BLaER1 treated with 17β-estradiol and CSF1 and Interleukin-3, amounts not matched to agents 10 nM and 100 nM (cell line): Measurements from ENCODE around the gene MYL11.
A peak's percentile ranks its signal among the peaks of the same experiment; 100 is the strongest.
"Not testable (repeated sequence)": the region's sequence is repeated elsewhere in the genome, so short reads cannot be mapped to it uniquely, and the experiment has no call there.

Experiments used
- H3K27ac ChIP-seq, 11 experiments: shearing (Covaris generic); formaldehyde crosslinking; 2 replicates each; pipeline ENCODE4 v1.8.1; 2022
- H3K27me3 ChIP-seq, 11 experiments: shearing (Covaris generic); formaldehyde crosslinking; 2 replicates each; pipeline ENCODE4 v1.8.1; 2022
- H3K36me3 ChIP-seq, 11 experiments: shearing (Covaris generic); formaldehyde crosslinking; 2 replicates each; pipeline ENCODE4 v1.8.1; 2022
- H3K4me1 ChIP-seq, 10 experiments: shearing (Covaris generic); formaldehyde crosslinking; 2 replicates each; pipeline ENCODE4 v1.8.1; 2022
- H3K4me2 ChIP-seq, 11 experiments: shearing (Covaris generic); formaldehyde crosslinking; 2 replicates each; pipeline ENCODE4 v1.8.1; 2022
- H3K4me3 ChIP-seq, 10 experiments: shearing (Covaris generic); formaldehyde crosslinking; 2 replicates each; pipeline ENCODE4 v1.8.1; 2022
- H3K9ac ChIP-seq, 11 experiments: shearing (Covaris generic); formaldehyde crosslinking; 2 replicates each; pipeline ENCODE4 v1.8.1; 2022
- H3K9me3 ChIP-seq, 11 experiments: shearing (Covaris generic); formaldehyde crosslinking; replicated peaks in 1 of 11; 2 replicates each; pipeline ENCODE4 v1.8.1; 2022
- H4K20me1 ChIP-seq, 11 experiments: shearing (Covaris generic); formaldehyde crosslinking; 2 replicates each; pipeline ENCODE4 v1.8.1; 2022
- Cebpa-rat ChIP-seq, 11 experiments: shearing (Covaris generic); IDR thresholded peaks; 2 replicates each; pipeline ENCODE4 v1.8.1; 2022

The MYL11 gene

GRCh38 chr16:30342751-30343490 lies 31.7 kb upstream of the MYL11 start:
- H4K20me1 ChIP-seq = no peaks in the 10 kb centered on the region
- H3K36me3 ChIP-seq = no peaks in the 10 kb centered on the region
- peak overlapping the region; percentile 27 to 69 (median 51); a peak in 20 of 22 replicates for H3K4me2 ChIP-seq
- peak overlapping the region in 5 of 11 experiments; percentile 14 to 40 (median 32); a peak in 8 of 22 replicates for H3K27ac ChIP-seq
- H3K27me3 ChIP-seq = no peaks in the 10 kb centered on the region
- no peak overlapping the region for H3K4me3 ChIP-seq
- H3K9me3 ChIP-seq = no peaks in the 10 kb centered on the region
- no peak for TF ChIP-seq Cebpa-rat (IDR thresholded peaks at IDR 0.05)
- peaks cover 15 to 53% (median 46%) of the 10 kb centered on the region in 10 experiments for H3K4me1 ChIP-seq
- peak overlapping the region in 6 of 11 experiments; percentile 1 to 49 (median 12); a peak in 8 of 22 replicates for H3K9ac ChIP-seq

- not testable (repeated sequence) for H3K36me3 ChIP-seq, H3K9me3 ChIP-seq, H3K27me3 ChIP-seq, H3K4me3 ChIP-seq, H3K9ac ChIP-seq, H4K20me1 ChIP-seq, H3K27ac ChIP-seq
- peak in 3 of 11 experiments; percentile 36 to 56 (median 46); a peak in 2 of 22 replicates for TF ChIP-seq Cebpa-rat (IDR thresholded peaks at IDR 0.05)
- Histone ChIP-seq H3K4me2 (peak overlapping the region in 8 of 11 experiments; percentile 37 to 69 (median 58); a peak in 11 of 22 replicates), H3K4me1 (peaks cover 15 to 57% (median 50%) of the 10 kb centered on the region in 10 experiments)
Observed at GRCh38 chr16:30343491-30343820, 31.1 kb upstream of the MYL11 start.

- no peaks in the 10 kb centered on the region for H3K27me3 ChIP-seq
- no peak overlapping the region for H3K4me2 ChIP-seq
- no peak for TF ChIP-seq Cebpa-rat (IDR thresholded peaks at IDR 0.05)
- H3K27ac ChIP-seq = no peak overlapping the region
- peaks cover 12 to 18% (median 13%) of the 10 kb centered on the region in 11 experiments for H3K36me3 ChIP-seq
- no peak overlapping the region for H3K4me3 ChIP-seq
- H3K9me3 ChIP-seq = no peaks in the 10 kb centered on the region
- H4K20me1 ChIP-seq = peaks cover 0 to 19% (median 4%) of the 10 kb centered on the region in 11 experiments; a peak in 11 of 22 replicates
- H3K4me1 ChIP-seq = peaks cover 29 to 68% (median 65%) of the 10 kb centered on the region in 10 experiments
- H3K9ac ChIP-seq = no peak overlapping the region
Observed at GRCh38 chr16:30346286-30346685, 28.3 kb upstream of the MYL11 start.

DNA sequence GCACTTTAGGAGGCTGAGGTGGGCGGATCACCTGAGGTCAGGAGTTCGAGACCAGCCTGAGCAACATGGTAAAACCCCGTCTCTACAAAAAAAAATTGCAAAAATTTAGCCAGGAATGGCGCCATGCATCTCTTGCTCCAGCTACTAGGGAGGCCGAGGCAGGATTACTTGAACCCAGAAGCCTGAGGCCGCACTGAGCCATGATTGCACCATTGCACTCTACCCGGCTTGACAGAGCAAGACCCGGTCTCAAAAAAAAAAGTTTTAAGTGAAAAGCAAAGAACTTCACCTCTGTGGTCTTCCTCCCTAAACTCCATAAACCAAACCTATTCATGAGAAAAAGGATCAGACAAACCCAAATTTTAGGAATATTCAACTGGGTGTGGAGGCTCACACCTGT lies 26.5 kb upstream of the MYL11 start:
- Histone ChIP-seq H3K4me3 (no peak overlapping the region), H3K4me1 (peaks cover 20 to 67% (median 50%) of the 10 kb centered on the region in 10 experiments), H3K36me3 (peaks cover 30 to 36% (median 31%) of the 10 kb centered on the region in 11 experiments), H3K9me3 (no peaks in the 10 kb centered on the region), H3K9ac (no peak overlapping the region), H3K4me2 (peak overlapping the region in 7 of 11 experiments; percentile 2 to 69 (median 44); a peak in 8 of 22 replicates), H3K27me3 (no peaks in the 10 kb centered on the region), H4K20me1 (peaks cover 0 to 36% (median 13%) of the 10 kb centered on the region in 11 experiments; a peak in 14 of 22 replicates), H3K27ac (peak overlapping the region in 3 of 11 experiments; percentile 19 to 48 (median 30); a peak in 4 of 22 replicates)
- TF ChIP-seq Cebpa-rat (IDR thresholded peaks at IDR 0.05) = no peak

DNA sequence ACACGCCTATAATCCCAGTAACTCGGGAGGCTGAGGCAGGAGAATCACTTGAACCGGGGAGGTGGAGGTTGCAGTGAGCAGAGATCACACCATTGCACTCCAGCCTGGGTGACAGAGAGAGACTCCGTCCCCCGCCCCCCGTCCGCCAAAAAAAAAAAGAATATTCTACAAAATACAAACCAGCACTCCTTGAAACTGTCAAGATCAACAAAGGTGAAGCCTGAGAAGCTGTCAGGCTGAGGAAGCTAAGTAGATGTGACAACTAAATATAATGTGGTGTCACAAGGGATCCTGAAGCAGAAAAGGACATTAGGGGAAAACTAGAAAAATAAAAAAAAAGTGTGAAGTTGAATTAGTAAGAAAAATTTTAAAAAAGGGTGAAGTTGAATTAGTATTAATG lies 25.7 kb upstream of the MYL11 start:
- peaks cover 38 to 44% (median 40%) of the 10 kb centered on the region in 11 experiments for H3K36me3 ChIP-seq
- H3K27me3 ChIP-seq = no peaks in the 10 kb centered on the region
- H3K4me2 ChIP-seq = peak overlapping the region in 9 of 11 experiments; percentile 47 to 82 (median 73); a peak in 16 of 22 replicates
- H4K20me1 ChIP-seq = peaks cover 0 to 44% (median 17%) of the 10 kb centered on the region in 11 experiments; a peak in 16 of 22 replicates
- no peaks in the 10 kb centered on the region for H3K9me3 ChIP-seq
- H3K27ac ChIP-seq = peak overlapping the region in 6 of 11 experiments; percentile 29 to 68 (median 65); a peak in 11 of 22 replicates
- peak overlapping the region in 5 of 11 experiments; percentile 25 to 66 (median 30); a peak in 7 of 22 replicates for H3K9ac ChIP-seq
- no peak overlapping the region for H3K4me3 ChIP-seq
- TF ChIP-seq Cebpa-rat (IDR thresholded peaks at IDR 0.05) = no peak
- H3K4me1 ChIP-seq = peaks cover 26 to 65% (median 52%) of the 10 kb centered on the region in 10 experiments

- H3K36me3 ChIP-seq = peaks cover 38 to 47% (median 41%) of the 10 kb centered on the region in 11 experiments
- no peaks in the 10 kb centered on the region for H3K9me3 ChIP-seq
- H3K4me2 ChIP-seq = peak overlapping the region in 10 of 11 experiments; percentile 36 to 82 (median 72); a peak in 18 of 22 replicates
- peaks cover 30 to 70% (median 56%) of the 10 kb centered on the region in 10 experiments for H3K4me1 ChIP-seq
- H3K27ac ChIP-seq = peak overlapping the region in 8 of 11 experiments; percentile 23 to 68 (median 58); a peak in 12 of 22 replicates
- H3K27me3 ChIP-seq = no peaks in the 10 kb centered on the region
- peak overlapping the region in 8 of 11 experiments; percentile 9 to 66 (median 30); a peak in 13 of 22 replicates for H3K9ac ChIP-seq
- H3K4me3 ChIP-seq = no peak overlapping the region
- H4K20me1 ChIP-seq = peaks cover 0 to 51% (median 21%) of the 10 kb centered on the region in 11 experiments; a peak in 16 of 22 replicates
- TF ChIP-seq Cebpa-rat (IDR thresholded peaks at IDR 0.05) = peak in 5 of 11 experiments; percentile 6 to 60 (median 23); a peak in 4 of 22 replicates
Observed at GRCh38 chr16:30349675-30350074, 24.9 kb upstream of the MYL11 start.

GRCh38 chr16:30350134-30350871 lies 24.3 kb upstream of the MYL11 start:
- Histone ChIP-seq H3K27ac (peak overlapping the region in 8 of 11 experiments; percentile 3 to 68 (median 58); a peak in 12 of 22 replicates), H3K4me3 (no peak overlapping the region), H4K20me1 (peaks cover 0 to 51% (median 21%) of the 10 kb centered on the region in 11 experiments; a peak in 16 of 22 replicates), H3K27me3 (no peaks in the 10 kb centered on the region), H3K4me1 (peaks cover 30 to 70% (median 56%) of the 10 kb centered on the region in 10 experiments), H3K36me3 (peaks cover 38 to 47% (median 41%) of the 10 kb centered on the region in 11 experiments), H3K9ac (peak overlapping the region in 10 of 11 experiments; percentile 15 to 40 (median 26); a peak in 10 of 22 replicates), H3K4me2 (peak overlapping the region; percentile 3 to 82 (median 71); a peak in 20 of 22 replicates), H3K9me3 (no peaks in the 10 kb centered on the region)
- no peak for TF ChIP-seq Cebpa-rat (IDR thresholded peaks at IDR 0.05)

DNA sequence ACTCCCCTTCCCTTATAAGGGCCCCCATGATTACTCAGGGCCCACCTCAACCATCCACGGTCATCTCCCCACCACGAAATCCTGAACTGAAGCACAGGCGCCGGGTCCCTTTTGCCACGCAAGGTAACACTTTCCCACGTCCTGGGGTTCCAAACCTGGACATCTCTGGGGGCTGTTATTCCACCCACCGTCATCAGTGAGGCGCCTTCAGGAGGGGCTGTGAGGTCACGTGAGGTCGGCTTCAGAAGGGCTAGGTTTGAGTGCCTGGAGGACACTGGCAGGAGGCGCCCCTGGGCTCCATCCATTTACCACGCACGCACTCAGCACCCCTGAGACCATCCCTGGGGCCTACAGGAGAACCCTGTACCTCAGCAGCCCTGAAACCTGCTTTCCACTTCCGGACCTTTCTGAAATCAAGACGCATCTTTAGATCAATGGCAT lies 23.6 kb upstream of the MYL11 start:
- no peaks in the 10 kb centered on the region for H3K9me3 ChIP-seq
- peaks cover 0 to 51% (median 21%) of the 10 kb centered on the region in 11 experiments; a peak in 16 of 22 replicates for H4K20me1 ChIP-seq
- H3K36me3 ChIP-seq = peaks cover 38 to 47% (median 41%) of the 10 kb centered on the region in 11 experiments
- H3K9ac ChIP-seq = peak overlapping the region in 8 of 11 experiments; percentile 15 to 40 (median 28); a peak in 10 of 22 replicates
- peak overlapping the region in 10 of 11 experiments; percentile 3 to 82 (median 72); a peak in 14 of 22 replicates for H3K4me2 ChIP-seq
- H3K27me3 ChIP-seq = no peaks in the 10 kb centered on the region
- no peak for TF ChIP-seq Cebpa-rat (IDR thresholded peaks at IDR 0.05)
- peak overlapping the region in 8 of 11 experiments; percentile 3 to 68 (median 58); a peak in 10 of 22 replicates for H3K27ac ChIP-seq
- peaks cover 32 to 77% (median 62%) of the 10 kb centered on the region in 10 experiments for H3K4me1 ChIP-seq
- no peak overlapping the region for H3K4me3 ChIP-seq
